Nephron progenitor cell (in vitro differentiated cells): Measurements from ENCODE around the gene MCFD2.

Source experiments
- DNase-seq: peaks from one replicate; pipeline ENCODE4 v3.0.0; 2021
- H3K27ac Mint-ChIP-seq: 2 replicates; pipeline ENCODE4 v1.8.0; 2021; ENCODE audit warnings: mild to moderate bottlenecking, moderate library complexity, mixed read lengths
- H3K27me3 Mint-ChIP-seq: 2 replicates; pipeline ENCODE4 v1.8.0; 2021; ENCODE audit warnings: mild to moderate bottlenecking, low read depth, mixed read lengths; ENCODE audit not compliant: poor library complexity
- H3K36me3 Mint-ChIP-seq: 2 replicates; pipeline ENCODE4 v1.8.0; 2021; ENCODE audit warnings: low read depth, mixed read lengths
- H3K4me1 Mint-ChIP-seq: 2 replicates; pipeline ENCODE4 v1.8.0; 2021; ENCODE audit warnings: mixed read lengths
- H3K4me3 Mint-ChIP-seq: 2 replicates; pipeline ENCODE4 v1.8.0; 2021; ENCODE audit warnings: mild to moderate bottlenecking, moderate library complexity, mixed read lengths
- H3K9me3 Mint-ChIP-seq: 2 replicates; pipeline ENCODE4 v1.8.0; 2021; ENCODE audit warnings: mild to moderate bottlenecking, moderate library complexity, mixed read lengths
- TF ChIP-seq, protein P1 (sequence below): fragments of 200-600 bp; sonication (generic); IDR thresholded peaks from 2 replicates; pipeline ENCODE4 v1.5.0; 2021; ENCODE audit warnings: antibody characterized with exemption

Gene MCFD2

GRCh38 chr2:46960618-46961017 lies 45.0 kb upstream of the MCFD2 start:
- no peaks in the 10 kb centered on the region for H3K9me3 Mint-ChIP-seq
- H3K4me3 Mint-ChIP-seq, result no peak overlapping the region
- H3K27me3 Mint-ChIP-seq, result no peaks in the 10 kb centered on the region
- no peak for DNase-seq
- peaks cover 15% of the 10 kb centered on the region for H3K36me3 Mint-ChIP-seq
- TF ChIP-seq, protein P1, sequence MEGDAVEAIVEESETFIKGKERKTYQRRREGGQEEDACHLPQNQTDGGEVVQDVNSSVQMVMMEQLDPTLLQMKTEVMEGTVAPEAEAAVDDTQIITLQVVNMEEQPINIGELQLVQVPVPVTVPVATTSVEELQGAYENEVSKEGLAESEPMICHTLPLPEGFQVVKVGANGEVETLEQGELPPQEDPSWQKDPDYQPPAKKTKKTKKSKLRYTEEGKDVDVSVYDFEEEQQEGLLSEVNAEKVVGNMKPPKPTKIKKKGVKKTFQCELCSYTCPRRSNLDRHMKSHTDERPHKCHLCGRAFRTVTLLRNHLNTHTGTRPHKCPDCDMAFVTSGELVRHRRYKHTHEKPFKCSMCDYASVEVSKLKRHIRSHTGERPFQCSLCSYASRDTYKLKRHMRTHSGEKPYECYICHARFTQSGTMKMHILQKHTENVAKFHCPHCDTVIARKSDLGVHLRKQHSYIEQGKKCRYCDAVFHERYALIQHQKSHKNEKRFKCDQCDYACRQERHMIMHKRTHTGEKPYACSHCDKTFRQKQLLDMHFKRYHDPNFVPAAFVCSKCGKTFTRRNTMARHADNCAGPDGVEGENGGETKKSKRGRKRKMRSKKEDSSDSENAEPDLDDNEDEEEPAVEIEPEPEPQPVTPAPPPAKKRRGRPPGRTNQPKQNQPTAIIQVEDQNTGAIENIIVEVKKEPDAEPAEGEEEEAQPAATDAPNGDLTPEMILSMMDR, result no peak
- no peak overlapping the region for H3K27ac Mint-ChIP-seq
- peaks cover 6% of the 10 kb centered on the region for H3K4me1 Mint-ChIP-seq

GRCh38 chr2:46958431-46959017 lies 42.9 kb upstream of the MCFD2 start:
- peaks cover 27% of the 10 kb centered on the region for H3K36me3 Mint-ChIP-seq
- no peaks in the 10 kb centered on the region for H3K9me3 Mint-ChIP-seq
- no peaks in the 10 kb centered on the region for H3K27me3 Mint-ChIP-seq
- H3K27ac Mint-ChIP-seq, result no peak overlapping the region
- TF ChIP-seq, protein P1, result no peak
- DNase-seq, result no peak
- peaks cover 16% of the 10 kb centered on the region for H3K4me1 Mint-ChIP-seq
- no peak overlapping the region for H3K4me3 Mint-ChIP-seq

DNA sequence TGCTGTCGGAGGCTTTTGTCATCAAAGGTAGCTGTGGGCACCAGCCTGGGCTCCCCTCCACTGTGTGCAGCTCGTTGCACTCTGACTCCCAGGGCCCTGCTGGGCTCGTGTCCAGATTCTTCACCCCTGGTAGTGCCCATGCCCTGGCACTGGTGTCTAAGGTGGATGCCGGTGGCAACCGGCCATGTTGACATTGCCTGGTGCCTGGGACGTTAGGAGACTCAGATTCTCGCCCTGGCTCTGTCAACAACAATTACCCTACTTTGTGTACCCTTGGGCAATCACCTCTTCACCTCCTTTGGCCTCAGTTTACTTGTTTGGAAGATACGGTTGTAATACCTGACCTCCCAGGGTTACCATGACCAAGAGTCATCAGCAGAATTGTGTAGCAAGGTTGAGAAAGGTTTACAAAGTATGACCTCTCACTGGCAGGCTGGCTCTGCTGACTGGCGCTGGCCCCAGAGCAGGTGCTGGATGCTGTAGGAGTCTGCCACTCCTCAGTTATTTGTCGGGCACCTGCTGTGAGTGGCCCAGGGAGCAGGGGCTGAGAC lies 41.5 kb upstream of the MCFD2 start:
- no peaks in the 10 kb centered on the region for H3K27me3 Mint-ChIP-seq
- no peaks in the 10 kb centered on the region for H3K9me3 Mint-ChIP-seq
- DNase-seq, result no peak
- H3K4me1 Mint-ChIP-seq, result peaks cover 13% of the 10 kb centered on the region
- peaks cover 27% of the 10 kb centered on the region for H3K36me3 Mint-ChIP-seq
- no peak overlapping the region for H3K27ac Mint-ChIP-seq
- TF ChIP-seq, protein P1, result no peak
- no peak overlapping the region for H3K4me3 Mint-ChIP-seq

DNA sequence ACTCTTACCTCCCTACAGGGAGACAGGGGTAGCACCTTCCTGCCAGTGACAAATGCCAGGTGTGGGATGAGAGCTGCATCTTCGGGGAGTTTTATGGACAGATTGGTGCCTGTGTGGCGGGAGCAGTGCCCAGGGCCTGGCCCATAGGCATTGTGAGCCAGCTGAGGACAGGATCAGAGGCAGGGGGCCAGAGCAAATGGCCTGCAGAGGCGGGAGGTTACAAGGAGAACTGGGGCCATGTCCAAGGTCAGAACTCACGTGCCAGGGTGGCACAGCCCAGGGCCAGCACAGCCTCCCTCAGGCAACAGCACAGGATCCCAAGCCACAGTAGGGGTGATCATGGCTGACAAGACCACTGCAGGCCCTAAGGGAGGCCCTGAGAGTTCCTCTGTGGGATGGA lies 40.2 kb upstream of the MCFD2 start:
- Mint-ChIP-seq H3K27ac (peak overlapping the region; percentile 14), H3K9me3 (no peaks in the 10 kb centered on the region), H3K4me3 (no peak overlapping the region)

GRCh38 chr2:46954951-46955571 lies 39.5 kb upstream of the MCFD2 start:
- Mint-ChIP-seq H3K9me3 (no peaks in the 10 kb centered on the region), H3K4me3 (no peak overlapping the region), H3K4me1 (peaks cover 23% of the 10 kb centered on the region), H3K36me3 (peaks cover 36% of the 10 kb centered on the region), H3K27me3 (no peaks in the 10 kb centered on the region), H3K27ac (peak overlapping the region; percentile 53)
- DNase-seq, result no peak
- TF ChIP-seq, protein P1, result no peak

More for the DNA sequence above, 40.2 kb upstream of the MCFD2 start:
- no peaks in the 10 kb centered on the region for H3K27me3 Mint-ChIP-seq
- TF ChIP-seq, protein P1, result no peak
- H3K36me3 Mint-ChIP-seq, result peaks cover 30% of the 10 kb centered on the region
- no peak for DNase-seq
- peaks cover 17% of the 10 kb centered on the region for H3K4me1 Mint-ChIP-seq

DNA sequence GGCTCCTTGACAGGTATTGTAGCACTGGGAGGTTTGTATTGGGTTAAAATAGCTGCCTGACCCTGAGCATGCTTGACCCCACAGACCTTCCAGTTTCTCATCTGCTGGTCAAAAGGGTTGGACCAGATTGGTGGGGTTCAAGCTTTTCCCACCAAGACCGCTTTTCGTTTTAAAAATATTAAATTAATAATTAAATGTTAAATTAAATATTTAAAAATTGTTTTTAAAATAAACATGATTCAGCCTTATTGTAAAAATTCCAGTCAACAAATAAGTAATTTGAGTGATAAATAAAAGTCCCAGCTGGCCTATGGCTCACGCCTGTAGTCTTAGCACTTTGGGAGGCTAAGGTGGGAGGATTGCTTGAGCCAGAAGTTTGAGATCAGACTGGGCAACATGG lies 36.6 kb upstream of the MCFD2 start:
- Mint-ChIP-seq H3K9me3 (no peaks in the 10 kb centered on the region), H3K36me3 (peaks cover 30% of the 10 kb centered on the region), H3K27me3 (no peaks in the 10 kb centered on the region), H3K4me3 (no peak overlapping the region), H3K27ac (peak overlapping the region; percentile 63), H3K4me1 (peaks cover 24% of the 10 kb centered on the region)
- TF ChIP-seq, protein P1, result no peak
- no peak for DNase-seq
